GM21381 (cell line): ENCODE data around the gene ADAP1.

Source experiments
- ATAC-seq: cut with Tn5 transposase; IDR thresholded peaks from one replicate; pipeline ENCODE4 v1.9.1; 2021; ENCODE audit warnings: mild to moderate bottlenecking, moderate library complexity; ENCODE audit not compliant: unreplicated experiment

Gene ADAP1

GRCh38 chr7:867406-868188, 86.9 kb downstream of the ADAP1 start:
- no peak for ATAC-seq

GRCh38 chr7:867001-867405, 87.5 kb downstream of the ADAP1 start:
- ATAC-seq = no peak

GRCh38 chr7:865921-866320, 88.6 kb downstream of the ADAP1 start:
- no peak for ATAC-seq

- ATAC-seq = no peak
Observed at GRCh38 chr7:863106-863505, 91.4 kb downstream of the ADAP1 start.

- ATAC-seq = no peak
Observed at GRCh38 chr7:862157-862556, 92.3 kb downstream of the ADAP1 start.

GRCh38 chr7:861222-861621, 93.3 kb downstream of the ADAP1 start:
- no peak for ATAC-seq

GRCh38 chr7:860149-860548, 94.3 kb downstream of the ADAP1 start:
- ATAC-seq = no peak

DNA sequence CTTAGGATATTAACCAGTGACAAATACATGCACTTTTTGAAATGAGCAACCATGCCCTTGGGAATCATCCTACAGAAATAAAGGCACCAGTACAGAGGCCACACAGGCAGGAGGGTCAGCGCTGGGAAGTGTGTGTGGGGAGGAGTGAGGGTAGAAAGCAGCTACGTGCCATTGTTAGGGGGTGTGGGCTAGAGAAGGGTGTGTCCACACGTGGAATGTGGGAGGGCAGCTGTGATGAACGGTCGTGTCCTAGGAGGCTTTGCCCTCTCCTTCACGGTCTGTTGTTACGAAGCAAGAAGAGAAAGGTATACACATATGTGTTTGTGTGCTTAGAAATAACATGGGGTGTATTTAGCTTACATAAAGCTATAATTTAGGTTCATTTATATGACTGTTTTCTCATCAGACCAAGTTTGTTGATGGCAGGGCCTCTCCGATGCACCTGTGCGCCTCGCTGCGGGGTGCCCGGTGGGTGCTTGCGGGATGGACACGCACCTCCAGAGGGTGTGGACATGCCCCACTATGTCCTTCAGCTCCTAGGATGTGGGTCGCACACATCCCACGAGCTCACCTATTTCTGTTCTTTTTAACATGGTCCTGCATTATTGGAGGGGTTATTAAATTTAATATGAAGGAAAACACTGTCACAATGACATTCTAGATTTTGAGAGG, 95.0 kb downstream of the ADAP1 start:
- ATAC-seq = no peak

DNA sequence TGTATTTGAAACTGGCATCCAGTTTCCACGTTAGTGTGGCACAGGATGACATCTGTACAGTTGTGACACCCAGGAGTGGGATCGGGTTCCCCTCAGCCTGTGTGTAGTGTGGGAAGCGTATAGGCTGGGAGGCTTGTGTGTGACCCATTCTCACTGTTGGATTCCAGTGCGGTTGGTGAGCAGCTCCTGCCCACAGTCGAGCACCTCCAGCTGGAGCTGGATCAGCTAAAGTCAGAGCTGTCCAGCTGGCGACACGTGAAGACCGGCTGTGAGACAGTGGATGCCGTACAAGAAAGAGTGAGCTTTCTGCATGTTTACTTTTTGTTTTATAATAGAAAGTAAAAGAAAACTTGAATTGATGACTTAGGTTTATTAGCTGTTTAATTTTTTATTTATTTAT, 96.8 kb downstream of the ADAP1 start:
- ATAC-seq = no peak

- ATAC-seq = no peak
Observed at GRCh38 chr7:856444-857095, 97.9 kb downstream of the ADAP1 start.

- ATAC-seq = no peak
Observed at GRCh38 chr7:855686-856369, 98.7 kb downstream of the ADAP1 start.

- ATAC-seq = no peak
Observed at GRCh38 chr7:854118-854775, 100.2 kb downstream of the ADAP1 start.

DNA sequence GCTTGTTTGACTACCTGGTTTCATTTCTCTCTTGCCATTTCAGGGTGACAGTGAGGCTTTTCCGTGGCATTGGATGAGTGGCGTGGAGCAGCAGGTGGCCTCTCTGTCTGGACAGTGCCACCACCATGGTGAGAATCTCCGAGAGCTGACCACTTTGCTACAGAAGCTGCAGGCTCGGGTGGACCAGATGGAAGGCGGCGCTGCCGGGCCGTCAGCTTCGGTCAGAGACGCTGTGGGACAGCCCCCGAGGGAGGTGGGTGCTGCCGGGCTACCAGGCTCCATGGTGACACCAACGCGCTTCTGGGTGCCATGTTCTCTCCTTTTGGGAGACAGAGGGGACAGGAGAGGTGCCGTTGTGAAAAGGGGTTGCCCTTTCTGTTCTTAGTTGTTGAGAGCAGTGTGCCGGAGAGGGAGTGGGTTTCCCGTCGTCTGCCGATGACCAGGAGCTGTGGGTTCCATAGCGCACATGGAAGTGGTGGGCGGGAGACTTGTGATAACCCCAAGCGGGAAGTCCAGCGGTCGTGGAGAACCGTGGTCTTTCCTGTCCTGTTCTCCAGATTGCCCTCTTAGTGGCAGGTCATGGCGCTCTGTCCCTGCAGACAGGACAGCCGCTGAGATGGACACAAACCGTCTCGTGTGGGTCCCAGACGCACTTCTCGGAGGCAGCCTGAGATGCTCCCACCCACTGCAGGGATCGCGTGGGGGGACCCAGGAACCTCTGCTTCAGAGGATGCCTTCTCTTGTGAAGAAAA, 100.9 kb downstream of the ADAP1 start:
- ATAC-seq = no peak

GRCh38 chr7:851204-851603, 103.3 kb downstream of the ADAP1 start:
- no peak for ATAC-seq

DNA sequence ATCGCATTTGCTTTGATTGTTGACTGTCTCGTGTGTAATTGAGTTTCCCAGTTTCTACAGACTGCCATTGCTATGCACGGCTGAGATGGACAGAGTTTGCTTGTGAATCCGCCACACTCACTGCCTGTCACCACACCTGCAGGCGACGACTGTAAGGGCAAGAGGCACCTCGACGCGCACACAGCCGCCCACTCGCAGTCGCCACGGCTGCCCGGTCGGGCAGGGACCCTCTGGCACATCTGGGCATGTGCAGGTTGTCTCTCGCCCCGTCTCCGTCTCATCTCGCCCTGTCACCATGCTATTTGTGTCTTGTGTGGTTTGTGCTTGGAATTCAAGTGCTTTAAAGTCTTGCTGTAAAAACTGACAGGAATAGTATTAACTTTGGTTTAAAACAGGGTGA, 104.7 kb downstream of the ADAP1 start:
- ATAC-seq = no peak

DNA sequence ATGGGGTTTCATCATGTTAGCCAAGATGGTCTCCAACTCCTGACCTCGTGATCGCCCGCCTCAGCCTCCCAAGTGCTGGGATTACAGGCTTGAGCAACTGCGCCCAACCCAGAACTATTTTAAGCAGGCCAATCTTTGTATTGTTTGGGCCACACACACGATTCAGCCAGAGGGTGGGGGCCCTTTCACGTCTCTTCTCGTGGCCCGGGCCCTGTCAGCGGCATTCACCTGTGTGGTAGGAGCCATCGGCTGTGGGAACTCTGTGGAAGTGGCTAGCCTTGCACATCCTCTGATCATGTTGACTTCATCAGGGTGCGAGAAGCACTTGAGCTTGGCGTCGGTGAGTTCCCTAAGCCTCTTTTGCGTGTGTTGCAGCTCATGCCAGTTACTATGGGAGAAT, 105.3 kb downstream of the ADAP1 start:
- no peak for ATAC-seq
